Measurements from ENCODE around the gene DCLK2.

DCLK2 gene

DNA sequence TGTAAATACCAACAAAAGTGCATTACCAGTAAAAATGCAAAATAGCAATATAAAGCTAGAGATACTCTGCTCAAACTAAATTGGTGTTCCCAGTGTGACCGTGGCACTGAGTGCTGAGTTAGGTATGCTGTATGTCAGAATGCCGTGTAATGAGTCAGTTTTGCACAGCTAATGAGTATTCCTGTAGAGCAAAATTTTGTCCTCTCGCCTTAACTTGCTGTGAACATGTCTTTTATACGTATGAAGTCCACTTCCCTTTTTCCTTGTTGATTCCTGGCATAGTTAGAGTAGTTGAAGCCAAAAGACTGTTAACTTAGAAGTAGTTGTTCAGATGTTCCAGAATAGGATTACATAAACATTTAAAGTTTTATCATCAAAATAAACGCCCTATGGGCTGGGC, 11.5 kb downstream of the DCLK2 start:
- Histone ChIP-seq H3K9ac (ENCODE audit: low read length) (no peak overlapping the region), H3K27me3 (ENCODE audit: low read length) (no peaks in the 10 kb centered on the region), H3K4me2 (ENCODE audit: low read depth, low read length, poor library complexity, severe bottlenecking) (no peak overlapping the region)

DNA sequence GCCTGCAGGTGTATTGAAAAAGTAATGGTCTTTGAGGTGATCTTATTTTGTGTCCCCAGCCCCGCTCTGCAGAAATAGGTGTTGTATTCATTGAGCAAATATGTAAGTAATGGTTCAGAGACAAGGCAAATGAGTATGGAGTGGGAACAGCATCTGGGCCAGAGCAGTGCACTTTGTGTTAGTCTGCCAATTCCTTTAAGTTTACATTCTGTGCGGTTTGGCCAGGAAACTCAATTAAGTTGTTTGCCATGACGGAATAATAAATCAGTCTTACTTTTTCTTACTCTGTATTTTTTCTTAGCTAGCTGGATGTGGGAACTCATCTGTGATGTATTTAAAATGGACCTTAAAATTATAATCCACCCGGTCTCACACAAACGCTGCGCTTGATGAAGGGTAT, 12.6 kb downstream of the DCLK2 start:
- H3K79me2 ChIP-seq (ENCODE audit: insufficient read depth, low read length) = no peaks in the 10 kb centered on the region
- no peaks in the 10 kb centered on the region for H3K9me3 ChIP-seq (ENCODE audit: insufficient read depth, low read length)
- H3K9me2 ChIP-seq (replicated peaks; ENCODE audit: insufficient read depth, low read length) = no peaks in the 10 kb centered on the region; the same call in 1 of the 2 replicates
- no peak overlapping the region for H3K4me2 ChIP-seq (ENCODE audit: low read depth, low read length, poor library complexity, severe bottlenecking)
- H3K4me3 ChIP-seq (ENCODE audit: insufficient read depth, low read length, poor library complexity, severe bottlenecking) = no peak overlapping the region
- no peak overlapping the region for H3K9ac ChIP-seq (ENCODE audit: low read length)
- no peak overlapping the region for H3K27ac ChIP-seq (ENCODE audit: low read depth, low read length)
- no peaks in the 10 kb centered on the region for H3K36me3 ChIP-seq (ENCODE audit: low read length)
- no peak overlapping the region for H2AFZ ChIP-seq (ENCODE audit: low read depth, low read length, severe bottlenecking)
- no peak for TF ChIP-seq EZH2phosphoT487 (conservative IDR thresholded peaks at IDR 0.05; ENCODE audit: low read length)
- TF ChIP-seq, protein P1, sequence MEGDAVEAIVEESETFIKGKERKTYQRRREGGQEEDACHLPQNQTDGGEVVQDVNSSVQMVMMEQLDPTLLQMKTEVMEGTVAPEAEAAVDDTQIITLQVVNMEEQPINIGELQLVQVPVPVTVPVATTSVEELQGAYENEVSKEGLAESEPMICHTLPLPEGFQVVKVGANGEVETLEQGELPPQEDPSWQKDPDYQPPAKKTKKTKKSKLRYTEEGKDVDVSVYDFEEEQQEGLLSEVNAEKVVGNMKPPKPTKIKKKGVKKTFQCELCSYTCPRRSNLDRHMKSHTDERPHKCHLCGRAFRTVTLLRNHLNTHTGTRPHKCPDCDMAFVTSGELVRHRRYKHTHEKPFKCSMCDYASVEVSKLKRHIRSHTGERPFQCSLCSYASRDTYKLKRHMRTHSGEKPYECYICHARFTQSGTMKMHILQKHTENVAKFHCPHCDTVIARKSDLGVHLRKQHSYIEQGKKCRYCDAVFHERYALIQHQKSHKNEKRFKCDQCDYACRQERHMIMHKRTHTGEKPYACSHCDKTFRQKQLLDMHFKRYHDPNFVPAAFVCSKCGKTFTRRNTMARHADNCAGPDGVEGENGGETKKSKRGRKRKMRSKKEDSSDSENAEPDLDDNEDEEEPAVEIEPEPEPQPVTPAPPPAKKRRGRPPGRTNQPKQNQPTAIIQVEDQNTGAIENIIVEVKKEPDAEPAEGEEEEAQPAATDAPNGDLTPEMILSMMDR (IDR thresholded peaks at IDR 0.05; ENCODE audit: insufficient read depth, low read length, poor library complexity, severe bottlenecking) = no peak
- H4K20me1 ChIP-seq (ENCODE audit: low read depth, low read length) = no peaks in the 10 kb centered on the region
- H3K27me3 ChIP-seq (ENCODE audit: low read length) = no peaks in the 10 kb centered on the region
- H3F3A ChIP-seq (ENCODE audit: insufficient read depth) = no peaks in the 10 kb centered on the region

More for the DNA sequence above, 11.5 kb downstream of the DCLK2 start:
- no peaks in the 10 kb centered on the region for H3K36me3 ChIP-seq (ENCODE audit: low read length)
- no peak overlapping the region for H3K4me3 ChIP-seq (ENCODE audit: insufficient read depth, low read length, poor library complexity, severe bottlenecking)
- H3K9me2 ChIP-seq (replicated peaks; ENCODE audit: insufficient read depth, low read length) = no peaks in the 10 kb centered on the region; the same call in 1 of the 2 replicates
- no peak overlapping the region for H3K27ac ChIP-seq (ENCODE audit: low read depth, low read length)
- no peaks in the 10 kb centered on the region for H3K9me3 ChIP-seq (ENCODE audit: insufficient read depth, low read length)
- no peaks in the 10 kb centered on the region for H3F3A ChIP-seq (ENCODE audit: insufficient read depth)
- H3K79me2 ChIP-seq (ENCODE audit: insufficient read depth, low read length) = no peaks in the 10 kb centered on the region
- no peaks in the 10 kb centered on the region for H4K20me1 ChIP-seq (ENCODE audit: low read depth, low read length)
- TF ChIP-seq, protein P1 (IDR thresholded peaks at IDR 0.05; ENCODE audit: insufficient read depth, low read length, poor library complexity, severe bottlenecking) = no peak
- TF ChIP-seq EZH2phosphoT487 (conservative IDR thresholded peaks at IDR 0.05; ENCODE audit: low read length) = no peak
- H2AFZ ChIP-seq (ENCODE audit: low read depth, low read length, severe bottlenecking) = no peak overlapping the region

DNA sequence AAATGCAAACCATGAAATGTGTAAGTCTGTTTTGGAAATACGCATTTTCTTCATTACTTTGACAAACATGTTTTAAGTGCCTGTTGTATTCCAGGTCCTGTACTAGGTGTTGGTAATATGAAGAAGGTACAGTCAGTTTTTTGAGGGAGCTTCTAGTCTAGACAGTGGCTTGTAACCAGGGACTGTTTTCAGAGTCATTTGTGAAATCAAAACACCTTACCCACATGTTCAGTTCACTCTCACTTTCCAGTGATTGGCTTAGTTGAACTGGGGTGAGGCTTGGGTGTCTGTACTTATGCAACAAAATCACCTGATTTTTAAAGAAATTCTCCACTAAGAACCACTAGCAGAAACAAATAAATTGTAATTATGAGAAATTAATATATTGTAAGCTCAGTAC, 16.4 kb downstream of the DCLK2 start:
- Histone ChIP-seq H3K27me3 (ENCODE audit: low read length) (no peaks in the 10 kb centered on the region), H3K79me2 (ENCODE audit: insufficient read depth, low read length) (no peaks in the 10 kb centered on the region), H3K36me3 (ENCODE audit: low read length) (no peaks in the 10 kb centered on the region), H3K27ac (ENCODE audit: low read depth, low read length) (no peak overlapping the region), H2AFZ (ENCODE audit: low read depth, low read length, severe bottlenecking) (no peak overlapping the region), H3K9me2 (replicated peaks; ENCODE audit: insufficient read depth, low read length) (no peaks in the 10 kb centered on the region; the same call in 1 of the 2 replicates), H3F3A (ENCODE audit: insufficient read depth) (no peaks in the 10 kb centered on the region), H3K9ac (ENCODE audit: low read length) (no peak overlapping the region), H3K9me3 (ENCODE audit: insufficient read depth, low read length) (no peaks in the 10 kb centered on the region), H3K4me3 (ENCODE audit: insufficient read depth, low read length, poor library complexity, severe bottlenecking) (no peak overlapping the region), H4K20me1 (ENCODE audit: low read depth, low read length) (no peaks in the 10 kb centered on the region), H3K4me2 (ENCODE audit: low read depth, low read length, poor library complexity, severe bottlenecking) (no peak overlapping the region)
- TF ChIP-seq EZH2phosphoT487 (conservative IDR thresholded peaks at IDR 0.05; ENCODE audit: low read length) = no peak
- TF ChIP-seq, protein P1 (IDR thresholded peaks at IDR 0.05; ENCODE audit: insufficient read depth, low read length, poor library complexity, severe bottlenecking) = no peak

Measured in SU-DHL-6 (cell line).